Fibroblast of the aortic adventitia (primary cell): ENCODE data around the gene SLC35E2B. TPM values are rescaled to one million over a fixed set of nuclear protein-coding genes. Genes with fewer than 3 reads are reported as not detected.
"Not testable (repeated sequence)": the region's sequence is repeated elsewhere in the genome, so short reads cannot be mapped to it uniquely, and the experiment has no call there.

Experiments used
- DNase-seq: peaks from one replicate; pipeline ENCODE4 v3.0.0-alpha.2; 2010; ENCODE audit warnings: low read depth
- H3K4me3 ChIP-seq: 2 replicates; pipeline ENCODE4 v1.5.1; 2011; ENCODE audit warnings: low read depth, mild to moderate bottlenecking, control low read depth, low read length, moderate library complexity
- CTCF ChIP-seq: IDR thresholded peaks from 2 replicates; pipeline ENCODE4 v1.5.1; 2011; ENCODE audit warnings: mild to moderate bottlenecking, low read length, control low read depth, inconsistent platforms; ENCODE audit not compliant: insufficient read depth
- total RNA-seq: library from RNA; depleted of rRNA; stranded (reverse); fragments of >200 nt; gene quantifications from 2 replicates; pipeline ENCODE4 v1.2.3, GENCODE V29; 2012; ENCODE audit warnings: low replicate concordance

SLC35E2B gene
- total RNA-seq, 1 donor: 54.8 TPM

GRCh38 chr1:1670866-1671265 is 21.7 kb downstream of the SLC35E2B start:
- DNase-seq: no peak
- no peak for TF ChIP-seq CTCF
- H3K4me3 ChIP-seq: no peak overlapping the region

GRCh38 chr1:1669468-1670440 is 22.8 kb downstream of the SLC35E2B start:
- TF ChIP-seq CTCF: no peak
- DNase-seq: no peak
- H3K4me3 ChIP-seq: no peak overlapping the region

GRCh38 chr1:1666526-1666925 is 26.1 kb downstream of the SLC35E2B start:
- no peak for DNase-seq
- TF ChIP-seq CTCF: no peak
- H3K4me3 ChIP-seq: no peak overlapping the region

GRCh38 chr1:1665815-1666251 is 26.8 kb downstream of the SLC35E2B start:
- no peak for DNase-seq
- TF ChIP-seq CTCF: peak; percentile 37

GRCh38 chr1:1664941-1665814 is 27.4 kb downstream of the SLC35E2B start:
- DNase-seq: no peak
- no peak for TF ChIP-seq CTCF
- no peak overlapping the region for H3K4me3 ChIP-seq

More at GRCh38 chr1:1665815-1666251, 26.8 kb downstream of the SLC35E2B start:
- no peak overlapping the region for H3K4me3 ChIP-seq

GRCh38 chr1:1664318-1664717 is 28.3 kb downstream of the SLC35E2B start:
- not testable (repeated sequence) for DNase-seq, H3K4me3 ChIP-seq

- DNase-seq, H3K4me3 ChIP-seq: not testable (repeated sequence)
Measured at GRCh38 chr1:1662830-1663560, 29.6 kb downstream of the SLC35E2B start.

- H3K4me3 ChIP-seq: not testable (repeated sequence)
- DNase-seq: peak; percentile 33
Measured at GRCh38 chr1:1662392-1662791, 30.2 kb downstream of the SLC35E2B start.
